Neural progenitor cell (in vitro differentiated cells): Measurements from ENCODE around the gene ZC3H8.
"Not testable (repeated sequence)": the region's sequence is repeated elsewhere in the genome, so short reads cannot be mapped to it uniquely, and the experiment has no call there.

Experiments used
- CTCF ChIP-seq: fragments of 200-600 bp; sonication (generic); IDR thresholded peaks from 2 replicates; pipeline ENCODE4 v1.5.1; 2017; ENCODE audit warnings: antibody characterized with exemption, mild to moderate bottlenecking
- EZH2 ChIP-seq: fragments of 200-600 bp; sonication (generic); IDR thresholded peaks from 2 replicates; pipeline ENCODE4 v1.6.1; 2017; ENCODE audit warnings: antibody characterized with exemption, mild to moderate bottlenecking, moderate library complexity
- EZH2phosphoT487 ChIP-seq: fragments of 200-600 bp; sonication (generic); IDR thresholded peaks from 2 replicates; pipeline ENCODE4 v1.6.1; 2017; ENCODE audit warnings: antibody characterized with exemption

- not testable (repeated sequence) for TF ChIP-seq EZH2, CTCF, EZH2phosphoT487
Measured at GRCh38 chr2:112283535-112283934, 28.7 kb upstream of the ZC3H8 start.
